Activated naive CD4-positive, alpha-beta T cell treated with anti-CD3 and anti-CD28 coated beads, Interleukin-2, amount 10 ng/mL, durations not matched to agents 7 days and 5 days (primary cell): ENCODE data around the gene CTR9.

ENCODE experiments used
- CTCF ChIA-PET: fragments of 350-600 bp; sonication (Branson Sonifier 250); formaldehyde crosslinking; loops from one replicate; lab custom pipeline; 2021; ENCODE audit warnings: antibody characterized with exemption; lab: Charles Lee
- DNase-seq: peaks from one replicate; pipeline ENCODE4 v3.0.0-alpha.2; 2020
- H3K27ac Mint-ChIP-seq: one replicate; pipeline ENCODE4 v1.8.0; 2021; ENCODE audit warnings: mild to moderate bottlenecking, moderate library complexity, mixed read lengths
- H3K27me3 Mint-ChIP-seq: one replicate; pipeline ENCODE4 v1.8.0; 2021; ENCODE audit warnings: mild to moderate bottlenecking, mixed read lengths
- H3K36me3 Mint-ChIP-seq: one replicate; pipeline ENCODE4 v1.8.0; 2021; ENCODE audit warnings: mixed read lengths
- H3K4me1 Mint-ChIP-seq: one replicate; pipeline ENCODE4 v1.8.0; 2021; ENCODE audit warnings: mixed read lengths
- H3K4me3 Mint-ChIP-seq: one replicate; pipeline ENCODE4 v1.8.0; 2021; ENCODE audit warnings: mild to moderate bottlenecking, moderate library complexity, mixed read lengths
- H3K9me3 Mint-ChIP-seq: one replicate; pipeline ENCODE4 v1.8.0; 2021; ENCODE audit warnings: mixed read lengths

CTR9 gene

GRCh38 chr11:10728154-10728553, 22.9 kb upstream of the CTR9 start:
- no peaks in the 10 kb centered on the region for H3K36me3 Mint-ChIP-seq
- peaks cover 20% of the 10 kb centered on the region for H3K4me1 Mint-ChIP-seq
- no peak overlapping the region for H3K27ac Mint-ChIP-seq
- DNase-seq: no peak
- no peaks in the 10 kb centered on the region for H3K9me3 Mint-ChIP-seq
- H3K4me3 Mint-ChIP-seq: no peak overlapping the region
- H3K27me3 Mint-ChIP-seq: peaks cover 72% of the 10 kb centered on the region
- CTCF ChIA-PET: interaction anchor here (1.0 to 1.6 kb wide), 3 partner anchors 74 to 325 kb away, joined by 3 to 6 read pairs (median 3); partner anchors contain the start of gene RNF141

GRCh38 chr11:10728789-10729472, 22.1 kb upstream of the CTR9 start:
- H3K36me3 Mint-ChIP-seq: no peaks in the 10 kb centered on the region

GRCh38 chr11:10730151-10730550, 20.9 kb upstream of the CTR9 start:
- H3K4me1 Mint-ChIP-seq: peaks cover 15% of the 10 kb centered on the region
- no peaks in the 10 kb centered on the region for H3K36me3 Mint-ChIP-seq
- no peak overlapping the region for H3K4me3 Mint-ChIP-seq
- H3K27me3 Mint-ChIP-seq: peaks cover 63% of the 10 kb centered on the region
- CTCF ChIA-PET: interaction anchor here (1.8 to 2.8 kb wide), 2 partner anchors 324 to 364 kb away, joined by 4 to 12 read pairs; no protein-coding TSS in a partner anchor
- DNase-seq: no peak
- H3K9me3 Mint-ChIP-seq: no peaks in the 10 kb centered on the region
- H3K27ac Mint-ChIP-seq: no peak overlapping the region

More at GRCh38 chr11:10728789-10729472, 22.1 kb upstream of the CTR9 start:
- Mint-ChIP-seq H3K4me1 (peaks cover 20% of the 10 kb centered on the region), H3K9me3 (no peaks in the 10 kb centered on the region), H3K4me3 (no peak overlapping the region), H3K27me3 (peaks cover 68% of the 10 kb centered on the region), H3K27ac (no peak overlapping the region)
- no peak for DNase-seq
- CTCF ChIA-PET: no interaction called here

GRCh38 chr11:10731064-10731680, 19.9 kb upstream of the CTR9 start:
- Mint-ChIP-seq H3K36me3 (no peaks in the 10 kb centered on the region), H3K27me3 (peaks cover 56% of the 10 kb centered on the region), H3K4me3 (no peak overlapping the region), H3K9me3 (no peaks in the 10 kb centered on the region), H3K27ac (no peak overlapping the region), H3K4me1 (peaks cover 13% of the 10 kb centered on the region)
- no peak for DNase-seq
- CTCF ChIA-PET: interaction anchor here (0.7 to 2.8 kb wide), 6 partner anchors 10 to 365 kb away, joined by 3 to 12 read pairs (median 4); no protein-coding TSS in a partner anchor

- H3K4me1 Mint-ChIP-seq: peaks cover 11% of the 10 kb centered on the region
- no peaks in the 10 kb centered on the region for H3K36me3 Mint-ChIP-seq
- H3K27ac Mint-ChIP-seq: no peak overlapping the region
- DNase-seq: peak; percentile 89
- peaks cover 33% of the 10 kb centered on the region for H3K27me3 Mint-ChIP-seq
- H3K9me3 Mint-ChIP-seq: no peaks in the 10 kb centered on the region
- CTCF ChIA-PET: interaction anchor here (0.6 to 3.4 kb wide), 10 partner anchors 72 to 334 kb away, joined by 3 to 35 read pairs (median 4); partner anchors contain the start of gene RNF141
- no peak overlapping the region for H3K4me3 Mint-ChIP-seq
These were observed 15.3 kb upstream of the CTR9 start for GRCh38 chr11:10735481-10736475.

- peak overlapping the region; percentile 22 for H3K4me3 Mint-ChIP-seq
- CTCF ChIA-PET: interaction anchor here (1.0 to 1.8 kb wide), 3 partner anchors 28 to 336 kb away, joined by 4 to 8 read pairs (median 4); no protein-coding TSS in a partner anchor
These were observed 8.4 kb upstream of the CTR9 start for GRCh38 chr11:10742460-10743208.

GRCh38 chr11:10743354-10744000, 7.6 kb upstream of the CTR9 start:
- peaks cover 3% of the 10 kb centered on the region for H3K27me3 Mint-ChIP-seq

More at GRCh38 chr11:10742460-10743208, 8.4 kb upstream of the CTR9 start:
- Mint-ChIP-seq H3K4me1 (peaks cover 33% of the 10 kb centered on the region), H3K9me3 (no peaks in the 10 kb centered on the region), H3K36me3 (no peaks in the 10 kb centered on the region), H3K27me3 (peaks cover 3% of the 10 kb centered on the region), H3K27ac (peak overlapping the region; percentile 75)
- DNase-seq: peak; percentile 66

GRCh38 chr11:10744206-10744605, 6.8 kb upstream of the CTR9 start:
- CTCF ChIA-PET: no interaction called here
- H3K27me3 Mint-ChIP-seq: peaks cover 3% of the 10 kb centered on the region
- no peak overlapping the region for H3K4me3 Mint-ChIP-seq
- H3K9me3 Mint-ChIP-seq: no peaks in the 10 kb centered on the region
- H3K27ac Mint-ChIP-seq: no peak overlapping the region
- H3K4me1 Mint-ChIP-seq: peaks cover 46% of the 10 kb centered on the region
- no peaks in the 10 kb centered on the region for H3K36me3 Mint-ChIP-seq
- no peak for DNase-seq

More at GRCh38 chr11:10743354-10744000, 7.6 kb upstream of the CTR9 start:
- peak; percentile 64 for DNase-seq
- Mint-ChIP-seq H3K9me3 (no peaks in the 10 kb centered on the region), H3K4me1 (peaks cover 39% of the 10 kb centered on the region), H3K27ac (peak overlapping the region; percentile 87), H3K36me3 (no peaks in the 10 kb centered on the region), H3K4me3 (peak overlapping the region; percentile 40)
- CTCF ChIA-PET: no interaction called here

GRCh38 chr11:10746871-10747270, 4.2 kb upstream of the CTR9 start:
- DNase-seq: no peak
- Mint-ChIP-seq H3K4me1 (peaks cover 47% of the 10 kb centered on the region), H3K36me3 (no peaks in the 10 kb centered on the region), H3K4me3 (no peak overlapping the region), H3K27me3 (no peaks in the 10 kb centered on the region), H3K9me3 (no peaks in the 10 kb centered on the region), H3K27ac (no peak overlapping the region)
- CTCF ChIA-PET: interaction anchor here (0.8 kb wide), 1 partner anchor 286 kb away, joined by 3 read pairs; no protein-coding TSS in a partner anchor

- DNase-seq: no peak
- H3K4me3 Mint-ChIP-seq: no peak overlapping the region
- no peak overlapping the region for H3K27ac Mint-ChIP-seq
- CTCF ChIA-PET: no interaction called here
- H3K4me1 Mint-ChIP-seq: peaks cover 46% of the 10 kb centered on the region
- peaks cover 4% of the 10 kb centered on the region for H3K36me3 Mint-ChIP-seq
- no peaks in the 10 kb centered on the region for H3K9me3 Mint-ChIP-seq
- no peaks in the 10 kb centered on the region for H3K27me3 Mint-ChIP-seq
These were observed 3.3 kb upstream of the CTR9 start for GRCh38 chr11:10747733-10748132.

GRCh38 chr11:10749476-10749875, 1.6 kb upstream of the CTR9 start:
- DNase-seq: no peak
- H3K27ac Mint-ChIP-seq: no peak overlapping the region
- no peaks in the 10 kb centered on the region for H3K9me3 Mint-ChIP-seq
- CTCF ChIA-PET: no interaction called here
- H3K27me3 Mint-ChIP-seq: no peaks in the 10 kb centered on the region
- H3K4me1 Mint-ChIP-seq: peaks cover 38% of the 10 kb centered on the region
- H3K36me3 Mint-ChIP-seq: peaks cover 12% of the 10 kb centered on the region
- H3K4me3 Mint-ChIP-seq: peak overlapping the region; percentile 7

GRCh38 chr11:10751581-10751940, 515 bp downstream of the CTR9 start:
- DNase-seq: no peak
- CTCF ChIA-PET: interaction anchor here (1.5 to 2.7 kb wide), 2 partner anchors 19 to 211 kb away, joined by 4 to 12 read pairs; partner anchors contain the start of gene RNF141

More at GRCh38 chr11:10751581-10751940, 515 bp downstream of the CTR9 start:
- no peaks in the 10 kb centered on the region for H3K27me3 Mint-ChIP-seq
- H3K27ac Mint-ChIP-seq: peak overlapping the region; percentile 93
- peaks cover 35% of the 10 kb centered on the region for H3K4me1 Mint-ChIP-seq
- peaks cover 23% of the 10 kb centered on the region for H3K36me3 Mint-ChIP-seq
- no peaks in the 10 kb centered on the region for H3K9me3 Mint-ChIP-seq
- peak overlapping the region; percentile 96 for H3K4me3 Mint-ChIP-seq
